Astrocyte (in vitro differentiated cells and primary cell): ENCODE results near the gene FGD5. TPM values are rescaled to one million over a fixed set of nuclear protein-coding genes. Genes with fewer than 3 reads are reported as not detected.

Experiments used
- DNase-seq: peaks from one replicate; pipeline ENCODE4 v3.0.0-alpha.2; 2010; ENCODE audit warnings: low read depth
- FAIRE-seq: peaks from 2 replicates; lab custom pipeline; 2011; peaks lifted over from hg19 to GRCh38; lab: Jason Lieb, UNC
- H2AFZ ChIP-seq: 2 replicates; pipeline ENCODE4 v1.6.0; 2012; ENCODE audit warnings: low read depth, low read length, inconsistent platforms
- H3K27ac ChIP-seq: 2 replicates; pipeline ENCODE4 v1.5.1; 2011; ENCODE audit warnings: low read depth, low read length, inconsistent platforms
- H3K27me3 ChIP-seq: 2 replicates; pipeline ENCODE4 v1.6.0; 2011; ENCODE audit warnings: low read length, inconsistent platforms; ENCODE audit not compliant: insufficient read depth
- H3K36me3 ChIP-seq: 2 replicates; pipeline ENCODE4 v1.5.1; 2011; ENCODE audit warnings: low read length, inconsistent platforms; ENCODE audit not compliant: insufficient read depth
- H3K4me1 ChIP-seq: 2 replicates; pipeline ENCODE4 v1.5.1; 2011; ENCODE audit warnings: low read length, inconsistent platforms; ENCODE audit not compliant: insufficient read depth
- H3K4me2 ChIP-seq: 2 replicates; pipeline ENCODE4 v1.6.0; 2012; ENCODE audit warnings: low read length, inconsistent platforms
- H3K4me3 ChIP-seq: 2 replicates; pipeline ENCODE4 v1.5.1; 2011; ENCODE audit warnings: low read depth, mild to moderate bottlenecking, low read length, inconsistent platforms; ENCODE audit not compliant: insufficient read depth
- H3K79me2 ChIP-seq: 2 replicates; pipeline ENCODE4 v1.6.0; 2012; ENCODE audit warnings: mild to moderate bottlenecking, low read length, inconsistent platforms; ENCODE audit not compliant: insufficient read depth
- H3K9ac ChIP-seq: 2 replicates; pipeline ENCODE4 v1.6.0; 2012; ENCODE audit warnings: mild to moderate bottlenecking, low read length, inconsistent platforms
- H3K9me3 ChIP-seq: 2 replicates; pipeline ENCODE4 v1.5.1; 2012; ENCODE audit warnings: low read depth, mild to moderate bottlenecking, low read length, inconsistent platforms; ENCODE audit not compliant: insufficient read depth
- H4K20me1 ChIP-seq: 2 replicates; pipeline ENCODE4 v1.6.0; 2012; ENCODE audit warnings: low read length, inconsistent platforms; ENCODE audit not compliant: insufficient read depth
- H3K27ac Mint-ChIP-seq: one replicate; pipeline ENCODE4 v1.8.0; 2021; ENCODE audit warnings: mild to moderate bottlenecking, mixed read lengths; ENCODE audit not compliant: unreplicated experiment
- H3K27me3 Mint-ChIP-seq: one replicate; pipeline ENCODE4 v1.8.0; 2021; ENCODE audit warnings: low read depth, mixed read lengths; ENCODE audit not compliant: unreplicated experiment
- H3K36me3 Mint-ChIP-seq: one replicate; pipeline ENCODE4 v1.8.0; 2021; ENCODE audit warnings: low read depth, mixed read lengths; ENCODE audit not compliant: unreplicated experiment
- H3K4me1 Mint-ChIP-seq: one replicate; pipeline ENCODE4 v1.8.0; 2021; ENCODE audit warnings: low read depth, mixed read lengths; ENCODE audit not compliant: unreplicated experiment
- H3K4me3 Mint-ChIP-seq: one replicate; pipeline ENCODE4 v1.8.0; 2021; ENCODE audit warnings: mild to moderate bottlenecking, moderate library complexity, mixed read lengths; ENCODE audit not compliant: unreplicated experiment
- H3K9me3 Mint-ChIP-seq: one replicate; pipeline ENCODE4 v1.8.0; 2021; ENCODE audit warnings: mild to moderate bottlenecking, mixed read lengths; ENCODE audit not compliant: unreplicated experiment
- CTCF ChIP-seq: IDR thresholded peaks from 2 replicates; pipeline ENCODE4 v1.5.1; 2011; ENCODE audit warnings: low read depth, mild to moderate bottlenecking, inconsistent platforms, low read length, moderate library complexity; ENCODE audit not compliant: insufficient read depth
- EZH2 ChIP-seq: IDR thresholded peaks from 2 replicates; pipeline ENCODE4 v1.6.1; 2012; ENCODE audit warnings: mild to moderate bottlenecking, low read length, inconsistent platforms; ENCODE audit not compliant: insufficient read depth
- total RNA-seq: library from RNA; stranded (reverse); gene quantifications from 2 replicates; pipeline ENCODE4 v1.2.1, GENCODE V29; 2021

Gene FGD5
- total RNA-seq, 1 donor from 2014 or later = 2.0 TPM

- Histone ChIP-seq H3K9ac (no peak overlapping the region), H3K27me3 (peaks cover 3% of the 10 kb centered on the region), H4K20me1 (no peaks in the 10 kb centered on the region), H2AFZ (no peak overlapping the region), H3K79me2 (no peaks in the 10 kb centered on the region), H3K27ac (no peak overlapping the region), H3K4me3 (no peak overlapping the region), H3K4me2 (no peak overlapping the region), H3K36me3 (no peaks in the 10 kb centered on the region), H3K9me3 (no peaks in the 10 kb centered on the region), H3K4me1 (no peaks in the 10 kb centered on the region)
- Mint-ChIP-seq H3K27ac (no peak overlapping the region), H3K36me3 (no peaks in the 10 kb centered on the region), H3K4me3 (no peak overlapping the region), H3K9me3 (peaks cover 5% of the 10 kb centered on the region), H3K27me3 (peaks cover 34% of the 10 kb centered on the region), H3K4me1 (no peaks in the 10 kb centered on the region)
- TF ChIP-seq EZH2 (no peak), CTCF (no peak)
- no peak for DNase-seq
- no peak for FAIRE-seq
Measured at GRCh38 chr3:14885307-14885706, 66.5 kb downstream of the FGD5 start.

- Histone ChIP-seq H3K9ac (no peak overlapping the region), H3K27me3 (peaks cover 3% of the 10 kb centered on the region), H3K36me3 (no peaks in the 10 kb centered on the region), H3K9me3 (no peaks in the 10 kb centered on the region), H4K20me1 (no peaks in the 10 kb centered on the region), H3K4me1 (no peaks in the 10 kb centered on the region), H3K4me3 (no peak overlapping the region), H3K4me2 (no peak overlapping the region), H2AFZ (no peak overlapping the region), H3K79me2 (no peaks in the 10 kb centered on the region), H3K27ac (no peak overlapping the region)
- Mint-ChIP-seq H3K27me3 (peaks cover 34% of the 10 kb centered on the region), H3K27ac (no peak overlapping the region), H3K4me3 (no peak overlapping the region), H3K4me1 (no peaks in the 10 kb centered on the region), H3K36me3 (no peaks in the 10 kb centered on the region), H3K9me3 (peaks cover 5% of the 10 kb centered on the region)
- FAIRE-seq (no peak), DNase-seq (no peak)
- TF ChIP-seq EZH2 (no peak), CTCF (no peak)
Measured at GRCh38 chr3:14886101-14886500, 67.3 kb downstream of the FGD5 start.

DNA sequence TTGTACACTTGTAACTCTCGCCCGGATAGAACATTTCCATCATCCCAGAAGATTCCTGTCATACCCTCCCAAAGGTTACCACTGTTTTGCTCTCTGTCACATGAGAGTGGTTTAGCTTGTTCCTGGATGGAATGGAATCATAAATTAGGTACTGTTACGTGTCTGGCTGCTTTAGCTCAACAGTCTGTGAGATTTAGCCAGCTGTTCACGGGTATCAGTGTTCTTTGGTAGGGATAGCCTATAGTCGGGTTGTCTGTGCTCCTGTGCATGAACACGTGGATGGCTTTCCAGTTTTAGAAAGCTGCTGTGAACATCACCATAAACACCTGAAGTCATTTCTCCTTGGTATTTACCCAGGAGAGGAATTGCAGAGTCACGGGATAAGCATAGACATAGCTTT is 70.4 kb downstream of the FGD5 start:
- no peak overlapping the region for H3K27ac Mint-ChIP-seq
- H3K27ac ChIP-seq = no peak overlapping the region

More for the DNA sequence above, 70.4 kb downstream of the FGD5 start:
- Histone ChIP-seq H4K20me1 (no peaks in the 10 kb centered on the region), H3K36me3 (no peaks in the 10 kb centered on the region), H3K27me3 (peaks cover 7% of the 10 kb centered on the region), H3K4me2 (no peak overlapping the region), H3K4me1 (no peaks in the 10 kb centered on the region), H3K4me3 (no peak overlapping the region), H2AFZ (no peak overlapping the region), H3K9ac (no peak overlapping the region), H3K79me2 (no peaks in the 10 kb centered on the region), H3K9me3 (no peaks in the 10 kb centered on the region)
- Mint-ChIP-seq H3K36me3 (no peaks in the 10 kb centered on the region), H3K4me3 (no peak overlapping the region), H3K27me3 (peaks cover 43% of the 10 kb centered on the region), H3K9me3 (peaks cover 3% of the 10 kb centered on the region), H3K4me1 (no peaks in the 10 kb centered on the region)
- FAIRE-seq (no peak), DNase-seq (no peak)
- TF ChIP-seq EZH2 (no peak), CTCF (no peak)
